ENCODE measurements around the gene AMPD2.

GRCh38 chr1:109589177-109589576, 30.5 kb upstream of the AMPD2 start:
- TF ChIP-seq POLR2A (IDR thresholded peaks at IDR 0.05) = no peak
- no peak for TF ChIP-seq CTCF (IDR thresholded peaks at IDR 0.05)
- no peak for TF ChIP-seq POLR2AphosphoS5 (IDR thresholded peaks at IDR 0.05)

Measured in prostate gland (tissue), 2 donors.